ENCODE measurements around the gene SLC10A7. TPM values are rescaled to one million over a fixed set of nuclear protein-coding genes. Genes with fewer than 3 reads are reported as not detected.

Gene SLC10A7
- total RNA-seq, 5 donors from 2014 or later (not counting 1 experiment from before 2014, with no cell fraction given), result 11.9 to 21.8 (median 16.1) TPM

DNA sequence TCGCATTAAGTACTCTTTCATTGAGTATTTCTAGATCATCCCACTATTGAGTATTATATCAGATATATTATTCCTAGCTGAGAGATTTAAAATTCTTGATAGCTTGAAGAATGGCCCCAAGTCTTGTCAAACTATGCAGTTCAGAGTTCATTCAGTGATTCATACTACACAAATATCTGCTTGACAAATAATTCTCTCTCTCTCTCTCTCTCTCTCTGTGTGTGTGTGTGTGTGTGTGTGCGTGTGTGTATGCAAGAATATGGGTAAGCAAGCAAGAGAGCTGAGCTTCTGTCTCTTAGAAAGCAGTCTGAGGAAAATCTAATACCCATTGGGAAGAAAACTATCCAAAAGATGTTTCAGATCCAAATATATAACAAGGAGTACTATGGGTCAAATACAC is 142.0 kb downstream of the SLC10A7 start:
- WGBS (ENCODE audit: insufficient coverage), result no CpG with 5 or more reads among the region's 2 CpGs
- Mint-ChIP-seq H3K27me3 (no peaks in the 10 kb centered on the region), H3K36me3 (peaks cover 3% of the 10 kb centered on the region), H3K4me3 (no peak overlapping the region), H3K27ac (no peak overlapping the region), H3K9me3 (no peaks in the 10 kb centered on the region), H3K4me1 (peaks cover 0 to 2% (median 1%) of the 10 kb centered on the region in 3 donors)
- CTCF ChIA-PET, result interaction anchor here in 1 of 2 donors (0.6 kb wide), 1 partner anchor 43 kb away, joined by 3 read pairs; no protein-coding TSS in a partner anchor
- H3K4me3 ChIP-seq (ENCODE audit: control insufficient read depth in 1 of 2, extremely low read depth in 1 of 2, low read length in 1 of 2), result no peak overlapping the region
- no peak for DNase-seq
- no peak for ATAC-seq (replicated peaks in 1 of 4)
- no peaks in the 10 kb centered on the region for H3K27me3 ChIP-seq (replicated peaks in 1 of 2; ENCODE audit: control insufficient read depth in 2 of 2, extremely low read depth in 1 of 2, insufficient read depth in 2 of 2, low read length in 1 of 2)
- no peak overlapping the region for H3K27ac ChIP-seq (ENCODE audit: low read length)
- H3K9me3 ChIP-seq, result no peaks in the 10 kb centered on the region
- H3K36me3 ChIP-seq (ENCODE audit: control insufficient read depth in 2 of 2, extremely low read depth in 1 of 2, insufficient read depth in 1 of 2, low read length in 1 of 2), result no peaks in the 10 kb centered on the region
- H3K4me1 ChIP-seq (ENCODE audit: control insufficient read depth in 1 of 2, extremely low read depth in 1 of 2, insufficient read depth in 2 of 2, low read length in 2 of 2), result no peaks in the 10 kb centered on the region
- POLR2A ChIA-PET, result interaction anchor here in 1 of 2 donors (0.6 kb wide), 1 partner anchor 12 kb away, joined by 4 read pairs; no protein-coding TSS in a partner anchor

GRCh38 chr4:146371812-146372211 is 149.9 kb downstream of the SLC10A7 start:
- H3K4me3 Mint-ChIP-seq, result no peak overlapping the region
- no peak overlapping the region for H3K4me3 ChIP-seq (ENCODE audit: control insufficient read depth in 1 of 2, extremely low read depth in 1 of 2, low read length in 1 of 2)
- POLR2A ChIA-PET, result interaction anchor here in 1 of 2 donors (0.7 kb wide), 1 partner anchor 137 kb away, joined by 6 read pairs; no protein-coding TSS in a partner anchor
- DNase-seq (no peak), ATAC-seq (replicated peaks in 1 of 4) (no peak)
- no peak overlapping the region for H3K27ac ChIP-seq (ENCODE audit: low read length)
- no peak overlapping the region for H3K27ac Mint-ChIP-seq
- no peaks in the 10 kb centered on the region for H3K27me3 ChIP-seq (replicated peaks in 1 of 2; ENCODE audit: control insufficient read depth in 2 of 2, extremely low read depth in 1 of 2, insufficient read depth in 2 of 2, low read length in 1 of 2)
- CTCF ChIA-PET, result interaction anchor here (0.7 to 1.3 kb wide), 2 partner anchors 12 to 777 kb away, joined by 4 to 6 read pairs; no protein-coding TSS in a partner anchor
- H3K27me3 Mint-ChIP-seq, result no peaks in the 10 kb centered on the region
- no peaks in the 10 kb centered on the region for H3K4me1 ChIP-seq (ENCODE audit: control insufficient read depth in 1 of 2, extremely low read depth in 1 of 2, insufficient read depth in 2 of 2, low read length in 2 of 2)
- H3K4me1 Mint-ChIP-seq, result peaks cover 0 to 25% (median 5%) of the 10 kb centered on the region in 3 donors
- H3K36me3 ChIP-seq (ENCODE audit: control insufficient read depth in 2 of 2, extremely low read depth in 1 of 2, insufficient read depth in 1 of 2, low read length in 1 of 2), result no peaks in the 10 kb centered on the region
- no peaks in the 10 kb centered on the region for H3K9me3 ChIP-seq
- no peaks in the 10 kb centered on the region for H3K9me3 Mint-ChIP-seq
- H3K36me3 Mint-ChIP-seq, result peaks cover 6% of the 10 kb centered on the region
- WGBS (ENCODE audit: insufficient coverage), result no CpG with 5 or more reads among the region's 1 CpG

DNA sequence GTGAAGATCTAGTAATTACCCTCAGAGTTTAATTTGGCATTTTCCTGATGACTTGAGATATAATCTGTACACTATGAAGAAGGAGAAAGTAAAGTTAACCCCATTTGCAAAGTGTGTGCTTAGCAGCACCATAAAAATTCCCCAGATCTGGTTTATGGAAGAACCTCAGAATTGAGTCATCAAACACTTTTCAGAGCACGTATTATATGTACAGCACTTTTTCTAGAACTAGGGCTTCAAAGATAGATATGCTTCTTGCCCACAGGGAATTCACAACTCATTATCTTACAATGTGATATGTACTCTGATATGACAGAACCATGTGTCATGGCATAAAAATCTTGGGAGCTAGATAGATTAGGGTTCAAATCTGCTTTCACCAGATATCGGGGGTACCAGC is 150.9 kb downstream of the SLC10A7 start:
- Mint-ChIP-seq H3K4me3 (no peak overlapping the region), H3K9me3 (no peaks in the 10 kb centered on the region), H3K36me3 (peaks cover 5% of the 10 kb centered on the region), H3K27ac (no peak overlapping the region), H3K4me1 (peaks cover 0 to 25% (median 5%) of the 10 kb centered on the region in 3 donors), H3K27me3 (no peaks in the 10 kb centered on the region)
- Histone ChIP-seq H3K4me1 (ENCODE audit: control insufficient read depth in 1 of 2, extremely low read depth in 1 of 2, insufficient read depth in 2 of 2, low read length in 2 of 2) (no peaks in the 10 kb centered on the region), H3K36me3 (ENCODE audit: control insufficient read depth in 2 of 2, extremely low read depth in 1 of 2, insufficient read depth in 1 of 2, low read length in 1 of 2) (no peaks in the 10 kb centered on the region), H3K4me3 (ENCODE audit: control insufficient read depth in 1 of 2, extremely low read depth in 1 of 2, low read length in 1 of 2) (no peak overlapping the region), H3K27ac (ENCODE audit: low read length) (no peak overlapping the region), H3K9me3 (no peaks in the 10 kb centered on the region), H3K27me3 (replicated peaks in 1 of 2; ENCODE audit: control insufficient read depth in 2 of 2, extremely low read depth in 1 of 2, insufficient read depth in 2 of 2, low read length in 1 of 2) (no peaks in the 10 kb centered on the region)
- ATAC-seq (replicated peaks in 1 of 4) (no peak), DNase-seq (no peak)
- no CpG with 5 or more reads among the region's 2 CpGs for WGBS (ENCODE audit: insufficient coverage)
- ChIA-PET CTCF (no interaction called here), POLR2A (no interaction called here)

DNA sequence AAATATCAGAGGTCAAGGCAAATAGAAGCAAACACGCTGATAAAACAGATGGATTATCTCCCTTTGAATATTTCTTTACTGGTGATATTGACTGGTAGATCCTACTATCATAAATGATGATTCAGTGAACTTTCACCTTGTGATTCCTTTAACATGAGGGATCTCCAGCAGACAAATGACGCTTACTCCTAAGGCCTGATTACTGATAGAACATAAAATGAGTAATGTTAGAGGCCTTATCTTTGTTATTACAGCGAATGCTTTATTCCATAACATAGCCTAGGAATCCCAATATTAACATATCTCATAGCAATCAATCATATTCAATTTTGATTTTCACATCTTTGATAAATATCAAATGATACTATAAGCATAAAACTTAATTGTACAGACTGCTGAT is 152.3 kb downstream of the SLC10A7 start:
- Mint-ChIP-seq H3K4me1 (peaks cover 0 to 25% (median 5%) of the 10 kb centered on the region in 3 donors), H3K27me3 (no peaks in the 10 kb centered on the region), H3K4me3 (no peak overlapping the region), H3K36me3 (peaks cover 4% of the 10 kb centered on the region), H3K27ac (no peak overlapping the region), H3K9me3 (peaks cover 0 to under 1% (median under 1%) of the 10 kb centered on the region in 3 donors)
- ChIA-PET CTCF (no interaction called here), POLR2A (no interaction called here)
- ATAC-seq (replicated peaks in 1 of 4) (no peak), DNase-seq (no peak)
- WGBS (ENCODE audit: insufficient coverage), result 100% methylated on average over 1 of the region's 3 CpGs
- no peaks in the 10 kb centered on the region for H3K9me3 ChIP-seq
- no peaks in the 10 kb centered on the region for H3K4me1 ChIP-seq (ENCODE audit: control insufficient read depth in 1 of 2, extremely low read depth in 1 of 2, insufficient read depth in 2 of 2, low read length in 2 of 2)
- H3K36me3 ChIP-seq (ENCODE audit: control insufficient read depth in 2 of 2, extremely low read depth in 1 of 2, insufficient read depth in 1 of 2, low read length in 1 of 2), result no peaks in the 10 kb centered on the region
- H3K27ac ChIP-seq (ENCODE audit: low read length), result no peak overlapping the region
- H3K27me3 ChIP-seq (replicated peaks in 1 of 2; ENCODE audit: control insufficient read depth in 2 of 2, extremely low read depth in 1 of 2, insufficient read depth in 2 of 2, low read length in 1 of 2), result no peaks in the 10 kb centered on the region
- no peak overlapping the region for H3K4me3 ChIP-seq (ENCODE audit: control insufficient read depth in 1 of 2, extremely low read depth in 1 of 2, low read length in 1 of 2)

DNA sequence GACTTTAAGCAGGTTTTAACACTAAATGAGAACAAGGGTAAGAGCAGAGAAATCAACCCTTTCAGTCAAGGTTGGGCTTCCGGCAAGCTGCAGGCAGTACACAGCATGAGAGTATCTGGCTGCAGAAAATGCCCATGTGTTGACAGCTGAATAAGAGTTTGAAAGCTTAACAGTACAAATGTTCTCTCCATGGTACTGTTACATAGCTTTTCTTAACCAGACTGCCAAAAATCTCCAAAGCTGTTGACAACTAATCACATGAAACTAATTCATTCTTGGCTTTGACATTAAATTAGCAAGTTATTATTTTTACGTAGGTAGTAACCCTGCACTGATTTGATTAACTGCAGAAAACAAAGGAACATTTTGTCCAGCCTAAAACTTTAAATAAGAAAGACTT is 153.5 kb downstream of the SLC10A7 start:
- no CpG with 5 or more reads among the region's 2 CpGs for WGBS (ENCODE audit: insufficient coverage)
- no peak for ATAC-seq (replicated peaks in 1 of 4)
- Mint-ChIP-seq H3K4me1 (peaks cover 0 to 25% (median 5%) of the 10 kb centered on the region in 3 donors), H3K4me3 (no peak overlapping the region), H3K9me3 (peaks cover 9 to 12% (median 11%) of the 10 kb centered on the region in 3 donors), H3K27ac (no peak overlapping the region), H3K27me3 (no peaks in the 10 kb centered on the region), H3K36me3 (peaks cover 16% of the 10 kb centered on the region)
- Histone ChIP-seq H3K27me3 (replicated peaks in 1 of 2; ENCODE audit: control insufficient read depth in 2 of 2, extremely low read depth in 1 of 2, insufficient read depth in 2 of 2, low read length in 1 of 2) (no peaks in the 10 kb centered on the region), H3K9me3 (no peaks in the 10 kb centered on the region), H3K36me3 (ENCODE audit: control insufficient read depth in 2 of 2, extremely low read depth in 1 of 2, insufficient read depth in 1 of 2, low read length in 1 of 2) (no peaks in the 10 kb centered on the region), H3K27ac (ENCODE audit: low read length) (no peak overlapping the region), H3K4me3 (ENCODE audit: control insufficient read depth in 1 of 2, extremely low read depth in 1 of 2, low read length in 1 of 2) (no peak overlapping the region), H3K4me1 (ENCODE audit: control insufficient read depth in 1 of 2, extremely low read depth in 1 of 2, insufficient read depth in 2 of 2, low read length in 2 of 2) (no peaks in the 10 kb centered on the region)
- DNase-seq, result no peak
- ChIA-PET POLR2A (interaction anchor here in 1 of 2 donors (0.6 kb wide), 1 partner anchor 11 kb away, joined by 4 read pairs; no protein-coding TSS in a partner anchor), CTCF (no interaction called here)

GRCh38 chr4:146367347-146367746 is 154.4 kb downstream of the SLC10A7 start:
- no peaks in the 10 kb centered on the region for H3K4me1 ChIP-seq (ENCODE audit: control insufficient read depth in 1 of 2, extremely low read depth in 1 of 2, insufficient read depth in 2 of 2, low read length in 2 of 2)
- DNase-seq (no peak), ATAC-seq (replicated peaks in 1 of 4) (no peak)
- ChIA-PET CTCF (no interaction called here), POLR2A (interaction anchor here in 1 of 2 donors (0.7 kb wide), 1 partner anchor 25 kb away, joined by 3 read pairs; no protein-coding TSS in a partner anchor)
- no CpG with 5 or more reads among the region's 1 CpG for WGBS (ENCODE audit: insufficient coverage)
- no peaks in the 10 kb centered on the region for H3K36me3 ChIP-seq (ENCODE audit: control insufficient read depth in 2 of 2, extremely low read depth in 1 of 2, insufficient read depth in 1 of 2, low read length in 1 of 2)
- no peak overlapping the region for H3K4me3 ChIP-seq (ENCODE audit: control insufficient read depth in 1 of 2, extremely low read depth in 1 of 2, low read length in 1 of 2)
- Mint-ChIP-seq H3K9me3 (peaks cover 9 to 19% (median 14%) of the 10 kb centered on the region in 3 donors), H3K36me3 (peaks cover 20% of the 10 kb centered on the region), H3K4me1 (peaks cover 0 to 25% (median 5%) of the 10 kb centered on the region in 3 donors), H3K27ac (no peak overlapping the region), H3K4me3 (no peak overlapping the region), H3K27me3 (no peaks in the 10 kb centered on the region)
- H3K27ac ChIP-seq (ENCODE audit: low read length), result no peak overlapping the region
- peaks cover 4% of the 10 kb centered on the region for H3K9me3 ChIP-seq
- no peaks in the 10 kb centered on the region for H3K27me3 ChIP-seq (replicated peaks in 1 of 2; ENCODE audit: control insufficient read depth in 2 of 2, extremely low read depth in 1 of 2, insufficient read depth in 2 of 2, low read length in 1 of 2)

All from T-cell (primary cell).